ENCODE data around the gene EBNA1BP2.
"Not testable (repeated sequence)": the region's sequence is repeated elsewhere in the genome, so short reads cannot be mapped to it uniquely, and the experiment has no call there.

Gene EBNA1BP2

DNA sequence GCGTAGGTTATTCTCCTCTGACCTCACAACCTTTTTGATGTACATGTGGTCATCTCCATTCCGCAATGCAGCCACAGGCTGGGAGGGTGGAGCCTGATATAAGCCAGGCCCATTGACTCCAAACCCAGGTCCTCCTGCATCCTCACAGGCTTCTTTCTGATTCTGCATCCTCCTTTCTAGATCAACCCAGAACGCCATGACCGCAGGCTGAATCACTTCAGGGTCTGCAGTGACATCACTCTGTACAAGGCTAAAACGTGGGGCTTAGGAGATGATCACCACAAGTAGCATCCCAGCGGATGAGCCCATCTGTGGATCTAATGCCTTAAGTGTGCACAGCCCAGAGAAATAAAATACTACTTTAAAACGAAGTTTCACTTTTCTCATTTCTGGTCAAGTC is 16.1 kb downstream of the EBNA1BP2 start:
- H3K27ac ChIP-seq (ENCODE audit: low read depth, low read length), result no peak overlapping the region
- no peaks in the 10 kb centered on the region for H3K27me3 ChIP-seq (ENCODE audit: control insufficient read depth, insufficient read depth, low read length)

DNA sequence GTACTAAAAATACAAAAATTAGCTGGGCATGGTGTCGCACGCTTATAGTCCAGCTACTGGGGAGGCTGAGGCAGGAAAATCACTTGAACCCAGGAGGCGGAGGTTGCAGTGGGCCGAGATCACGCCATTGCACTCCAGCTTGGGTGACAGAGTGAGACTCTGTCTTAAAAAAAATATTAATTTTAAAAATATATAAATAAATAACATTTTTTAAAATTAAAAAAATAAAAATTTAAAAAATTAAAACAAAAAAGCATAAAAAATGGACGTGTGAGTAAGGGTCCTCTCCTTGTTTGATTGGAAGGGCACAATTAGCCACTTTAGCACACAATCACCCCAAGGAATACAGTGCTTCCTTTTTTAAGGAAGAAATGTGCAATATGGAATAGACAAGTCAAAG is 18.6 kb downstream of the EBNA1BP2 start:
- Histone ChIP-seq H3K9ac (ENCODE audit: low read length) (no peak overlapping the region), H3K27me3 (ENCODE audit: control insufficient read depth, insufficient read depth, low read length) (no peaks in the 10 kb centered on the region), H3K4me3 (ENCODE audit: low read length) (no peak overlapping the region), H3K27ac (ENCODE audit: low read depth, low read length) (no peak overlapping the region), H3K4me1 (ENCODE audit: control insufficient read depth, insufficient read depth, low read length) (no peaks in the 10 kb centered on the region), H3K36me3 (ENCODE audit: control insufficient read depth, insufficient read depth, low read length) (no peaks in the 10 kb centered on the region)

More for the DNA sequence above, 16.1 kb downstream of the EBNA1BP2 start:
- Histone ChIP-seq H3K36me3 (ENCODE audit: control insufficient read depth, insufficient read depth, low read length) (no peaks in the 10 kb centered on the region), H3K9ac (ENCODE audit: low read length) (no peak overlapping the region), H3K4me3 (ENCODE audit: low read length) (no peak overlapping the region), H3K4me1 (ENCODE audit: control insufficient read depth, insufficient read depth, low read length) (no peaks in the 10 kb centered on the region)

DNA sequence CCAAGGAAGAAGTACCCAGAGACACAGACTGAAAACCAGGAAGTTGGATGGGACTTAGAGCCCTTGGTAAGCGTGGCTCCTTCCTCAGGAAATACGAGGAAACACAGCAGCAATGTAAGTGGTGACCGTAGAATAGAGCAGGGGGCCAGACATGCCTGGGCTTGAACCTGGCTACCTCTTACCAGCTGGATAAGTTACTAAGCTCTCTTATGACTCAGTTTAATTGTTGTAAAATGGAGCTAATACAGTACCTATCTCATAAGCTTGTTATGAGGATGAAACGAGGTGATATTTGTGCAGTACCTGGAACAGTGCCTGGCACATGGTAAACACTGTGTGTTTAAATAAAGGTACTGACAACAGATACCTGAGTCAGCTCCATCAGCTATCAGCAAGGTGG is 19.2 kb downstream of the EBNA1BP2 start:
- no peak overlapping the region for H3K9ac ChIP-seq (ENCODE audit: low read length)
- H3K4me1 ChIP-seq (ENCODE audit: control insufficient read depth, insufficient read depth, low read length), result no peaks in the 10 kb centered on the region
- H3K27ac ChIP-seq (ENCODE audit: low read depth, low read length), result no peak overlapping the region
- H3K27me3 ChIP-seq (ENCODE audit: control insufficient read depth, insufficient read depth, low read length), result no peaks in the 10 kb centered on the region
- H3K4me3 ChIP-seq (ENCODE audit: low read length), result no peak overlapping the region
- no peaks in the 10 kb centered on the region for H3K36me3 ChIP-seq (ENCODE audit: control insufficient read depth, insufficient read depth, low read length)

DNA sequence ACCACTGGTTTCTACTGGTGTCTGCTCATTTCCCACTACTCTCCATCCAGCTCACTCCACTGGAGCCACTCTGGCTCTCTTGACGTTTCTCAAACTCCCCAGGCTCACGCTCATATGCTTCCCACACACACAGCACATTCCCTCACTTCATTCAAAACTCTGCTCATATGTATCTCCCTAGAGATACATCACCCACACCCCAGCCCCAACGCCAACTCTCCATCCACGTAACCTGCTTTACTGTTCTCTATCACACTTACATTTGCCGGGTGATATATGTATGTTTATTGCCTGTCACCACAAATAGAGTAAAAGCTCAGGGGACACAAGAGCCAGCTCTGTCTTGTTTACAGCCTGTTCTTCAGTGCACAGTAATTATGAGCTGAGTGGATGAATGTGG is 22.2 kb downstream of the EBNA1BP2 start:
- Histone ChIP-seq H3K36me3 (ENCODE audit: control insufficient read depth, insufficient read depth, low read length) (no peaks in the 10 kb centered on the region), H3K27ac (ENCODE audit: low read depth, low read length) (no peak overlapping the region), H3K9ac (ENCODE audit: low read length) (no peak overlapping the region), H3K4me1 (ENCODE audit: control insufficient read depth, insufficient read depth, low read length) (no peaks in the 10 kb centered on the region), H3K4me3 (ENCODE audit: low read length) (no peak overlapping the region), H3K27me3 (ENCODE audit: control insufficient read depth, insufficient read depth, low read length) (no peaks in the 10 kb centered on the region)

DNA sequence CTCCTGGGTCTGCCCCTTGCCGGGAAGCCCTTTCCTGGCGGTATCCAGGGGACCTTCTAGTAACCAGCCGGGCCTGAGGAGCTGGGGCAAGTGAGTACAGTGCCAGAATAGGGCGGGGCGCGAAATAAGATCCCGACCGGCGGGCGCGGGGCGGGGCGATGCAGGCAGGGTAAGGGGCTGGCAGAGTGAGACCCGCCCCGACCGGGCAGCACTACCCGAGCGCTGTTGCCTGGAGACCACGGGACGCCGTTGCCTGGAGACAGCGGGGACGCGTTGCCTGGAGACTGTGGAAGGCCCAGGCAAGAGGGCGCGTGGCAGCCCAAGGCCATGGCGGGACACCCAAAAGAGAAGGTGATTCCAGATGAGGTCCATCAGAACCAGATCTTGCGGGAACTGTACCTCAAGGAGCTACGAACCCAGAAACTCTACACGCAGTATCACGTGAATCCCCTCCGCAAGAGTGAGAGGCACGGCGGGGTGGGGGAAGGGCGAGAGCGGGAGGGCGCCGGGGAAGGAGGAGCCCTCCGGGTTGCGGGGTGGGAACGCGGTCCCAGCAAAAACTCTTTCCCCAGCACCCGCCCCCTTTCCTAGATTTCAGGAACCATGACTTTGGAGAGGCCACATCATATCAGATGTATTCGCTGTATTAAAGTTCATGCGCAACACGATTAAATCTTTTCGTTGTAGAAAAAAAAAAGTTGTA is 24.3 kb downstream of the EBNA1BP2 start:
- Histone ChIP-seq H3K4me3 (ENCODE audit: low read length) (peak overlapping the region; percentile 60), H3K9ac (ENCODE audit: low read length) (no peak overlapping the region), H3K27ac (ENCODE audit: low read depth, low read length) (no peak overlapping the region), H3K36me3 (ENCODE audit: control insufficient read depth, insufficient read depth, low read length) (no peaks in the 10 kb centered on the region), H3K27me3 (ENCODE audit: control insufficient read depth, insufficient read depth, low read length) (no peaks in the 10 kb centered on the region), H3K4me1 (ENCODE audit: control insufficient read depth, insufficient read depth, low read length) (no peaks in the 10 kb centered on the region)

DNA sequence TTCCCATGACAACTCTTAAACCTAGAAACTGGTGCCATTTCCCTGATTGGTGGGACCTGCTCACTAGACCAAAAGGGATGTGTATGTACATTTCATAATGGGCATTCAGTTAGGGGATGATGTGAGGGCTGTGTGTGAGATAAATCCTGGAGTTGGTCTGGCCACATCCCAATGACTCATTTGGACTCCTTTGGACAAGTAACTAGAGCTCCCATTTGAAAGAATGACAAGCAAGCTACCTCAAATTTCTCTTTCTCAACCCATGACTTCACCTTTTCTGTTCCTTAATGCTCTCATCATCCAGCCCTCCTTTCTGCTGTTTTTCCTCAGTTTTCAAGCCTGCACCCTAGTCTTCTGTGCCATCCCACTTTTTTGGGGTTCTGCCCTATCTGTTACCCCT is 27.9 kb downstream of the EBNA1BP2 start:
- Histone ChIP-seq H3K4me3 (ENCODE audit: low read length) (no peak overlapping the region), H3K9ac (ENCODE audit: low read length) (no peak overlapping the region), H3K27ac (ENCODE audit: low read depth, low read length) (no peak overlapping the region), H3K36me3 (ENCODE audit: control insufficient read depth, insufficient read depth, low read length) (no peaks in the 10 kb centered on the region), H3K4me1 (ENCODE audit: control insufficient read depth, insufficient read depth, low read length) (no peaks in the 10 kb centered on the region), H3K27me3 (ENCODE audit: control insufficient read depth, insufficient read depth, low read length) (no peaks in the 10 kb centered on the region)

DNA sequence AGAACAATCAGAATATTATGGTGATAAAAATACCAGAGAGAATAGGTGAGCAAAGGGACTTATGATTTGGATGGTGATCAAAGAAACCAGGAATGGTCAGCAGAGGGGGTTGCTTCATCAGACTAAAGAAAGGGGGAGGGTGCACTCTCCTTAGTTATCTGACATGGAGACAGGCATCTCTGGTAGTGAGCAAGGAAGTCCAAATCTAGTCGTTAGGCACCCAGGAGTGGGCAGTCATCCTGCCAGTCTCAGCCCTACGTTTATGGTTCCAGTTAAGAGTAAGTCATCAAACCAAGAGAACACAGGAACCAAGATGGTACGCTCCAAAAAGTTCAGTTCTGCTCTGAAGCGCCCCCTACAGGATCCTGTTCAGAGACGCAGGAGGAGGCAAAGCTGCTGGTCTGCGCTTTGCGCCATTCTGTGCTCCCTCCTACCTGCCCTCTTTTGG is 28.6 kb downstream of the EBNA1BP2 start:
- H3K4me3 ChIP-seq (ENCODE audit: low read length), result no peak overlapping the region
- no peaks in the 10 kb centered on the region for H3K4me1 ChIP-seq (ENCODE audit: control insufficient read depth, insufficient read depth, low read length)
- H3K36me3 ChIP-seq (ENCODE audit: control insufficient read depth, insufficient read depth, low read length), result no peaks in the 10 kb centered on the region
- H3K27ac ChIP-seq (ENCODE audit: low read depth, low read length), result no peak overlapping the region
- H3K27me3 ChIP-seq (ENCODE audit: control insufficient read depth, insufficient read depth, low read length), result no peaks in the 10 kb centered on the region
- H3K9ac ChIP-seq (ENCODE audit: low read length), result no peak overlapping the region

DNA sequence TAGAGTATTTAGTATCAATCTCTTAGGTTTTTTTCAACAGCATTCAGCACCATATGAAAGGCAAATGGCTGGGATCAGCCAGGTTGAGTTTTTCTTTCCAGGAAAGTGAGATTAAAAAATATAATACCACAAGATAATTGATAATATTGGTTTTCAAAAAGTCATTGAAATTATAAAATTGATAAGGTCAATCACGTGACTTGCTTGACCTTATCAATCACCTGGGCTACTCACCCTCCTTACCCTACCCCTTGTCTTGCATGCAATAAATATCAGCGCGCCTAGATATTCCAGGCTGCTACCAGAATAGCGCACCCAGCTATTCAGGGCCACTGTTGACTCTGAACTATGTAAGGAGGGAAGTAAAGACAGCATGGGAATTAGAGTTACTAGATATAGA is 31.5 kb downstream of the EBNA1BP2 start:
- Histone ChIP-seq H3K9ac (ENCODE audit: low read length) (no peak overlapping the region), H3K27ac (ENCODE audit: low read depth, low read length) (no peak overlapping the region), H3K36me3 (ENCODE audit: control insufficient read depth, insufficient read depth, low read length) (no peaks in the 10 kb centered on the region), H3K4me1 (ENCODE audit: control insufficient read depth, insufficient read depth, low read length) (no peaks in the 10 kb centered on the region), H3K27me3 (ENCODE audit: control insufficient read depth, insufficient read depth, low read length) (no peaks in the 10 kb centered on the region), H3K4me3 (ENCODE audit: low read length) (no peak overlapping the region)

DNA sequence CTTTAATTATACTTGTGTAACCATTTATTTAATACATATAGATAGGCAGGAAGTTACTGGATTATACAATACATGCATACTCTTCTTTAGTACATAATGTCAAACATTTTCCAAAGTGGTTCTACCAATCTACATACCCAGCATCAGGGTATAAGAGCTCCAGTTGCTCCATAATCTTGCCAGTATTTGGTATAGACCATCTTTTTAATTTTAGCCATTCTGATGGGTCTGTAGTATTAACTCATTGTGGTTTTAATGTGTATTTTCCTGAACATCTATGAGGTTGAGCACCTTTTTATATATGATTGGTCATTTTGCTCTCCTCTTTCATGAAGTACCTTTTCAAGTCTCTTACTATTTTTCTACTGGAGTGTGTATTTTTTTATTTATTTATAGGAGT is 32.1 kb downstream of the EBNA1BP2 start:
- H3K27me3 ChIP-seq (ENCODE audit: control insufficient read depth, insufficient read depth, low read length), result no peaks in the 10 kb centered on the region
- no peaks in the 10 kb centered on the region for H3K36me3 ChIP-seq (ENCODE audit: control insufficient read depth, insufficient read depth, low read length)
- H3K27ac ChIP-seq (ENCODE audit: low read depth, low read length), result no peak overlapping the region
- H3K9ac ChIP-seq (ENCODE audit: low read length), result no peak overlapping the region
- no peaks in the 10 kb centered on the region for H3K4me1 ChIP-seq (ENCODE audit: control insufficient read depth, insufficient read depth, low read length)
- no peak overlapping the region for H3K4me3 ChIP-seq (ENCODE audit: low read length)

DNA sequence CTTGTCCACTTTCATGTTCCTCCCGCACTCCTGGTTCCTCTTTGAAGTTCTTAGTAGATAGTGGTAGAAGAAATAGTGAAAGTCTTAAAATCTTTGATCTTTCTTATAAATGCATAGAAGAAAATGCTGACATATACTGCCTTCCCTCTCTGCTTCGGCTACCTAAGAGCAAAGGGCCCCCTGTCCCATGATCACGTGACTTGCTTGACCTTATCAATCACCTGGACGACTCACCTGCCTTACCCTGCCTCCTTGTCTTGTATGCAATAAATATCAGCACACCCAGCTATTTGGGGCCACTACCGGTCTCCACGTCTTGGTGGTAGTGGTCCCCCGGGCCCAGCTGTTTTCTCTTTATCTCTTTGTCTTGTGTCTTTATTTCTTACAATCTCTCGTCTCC is 32.8 kb downstream of the EBNA1BP2 start:
- H3K36me3 ChIP-seq (ENCODE audit: control insufficient read depth, insufficient read depth, low read length); H3K9ac ChIP-seq (ENCODE audit: low read length); H3K4me3 ChIP-seq (ENCODE audit: low read length); H3K4me1 ChIP-seq (ENCODE audit: control insufficient read depth, insufficient read depth, low read length); H3K27ac ChIP-seq (ENCODE audit: low read depth, low read length); H3K27me3 ChIP-seq (ENCODE audit: control insufficient read depth, insufficient read depth, low read length): not testable (repeated sequence)

DNA sequence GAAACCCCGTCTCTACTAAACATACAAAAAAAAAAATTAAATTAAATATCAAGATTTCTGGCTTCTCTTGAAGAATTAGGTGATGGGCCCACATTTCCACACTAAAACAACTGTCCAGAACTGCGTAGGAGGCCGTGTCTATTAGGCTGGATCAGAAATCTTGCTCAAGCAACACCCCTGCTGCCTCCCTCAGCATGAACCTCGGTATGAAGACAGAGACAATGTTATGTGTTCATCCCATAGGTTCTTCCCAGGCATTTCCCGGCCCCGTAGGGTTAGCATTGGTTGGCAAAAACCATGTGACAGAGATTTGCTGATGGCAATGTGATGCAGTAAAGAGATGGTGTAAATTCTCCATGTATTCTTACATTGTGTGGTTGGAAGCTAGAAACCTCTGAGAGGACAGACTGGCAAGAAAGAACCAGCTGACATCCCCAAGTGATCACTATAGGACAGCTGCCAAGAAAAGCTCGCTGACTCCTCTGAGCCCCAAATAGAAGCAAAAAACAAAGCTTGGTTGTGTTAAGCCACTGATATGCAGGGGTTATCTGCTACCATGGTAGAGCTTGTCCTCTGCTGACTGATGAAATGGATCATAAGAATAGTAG is 34.5 kb downstream of the EBNA1BP2 start:
- Histone ChIP-seq H3K27me3 (ENCODE audit: control insufficient read depth, insufficient read depth, low read length) (no peaks in the 10 kb centered on the region), H3K36me3 (ENCODE audit: control insufficient read depth, insufficient read depth, low read length) (no peaks in the 10 kb centered on the region), H3K4me1 (ENCODE audit: control insufficient read depth, insufficient read depth, low read length) (no peaks in the 10 kb centered on the region), H3K4me3 (ENCODE audit: low read length) (no peak overlapping the region), H3K27ac (ENCODE audit: low read depth, low read length) (no peak overlapping the region), H3K9ac (ENCODE audit: low read length) (no peak overlapping the region)

DNA sequence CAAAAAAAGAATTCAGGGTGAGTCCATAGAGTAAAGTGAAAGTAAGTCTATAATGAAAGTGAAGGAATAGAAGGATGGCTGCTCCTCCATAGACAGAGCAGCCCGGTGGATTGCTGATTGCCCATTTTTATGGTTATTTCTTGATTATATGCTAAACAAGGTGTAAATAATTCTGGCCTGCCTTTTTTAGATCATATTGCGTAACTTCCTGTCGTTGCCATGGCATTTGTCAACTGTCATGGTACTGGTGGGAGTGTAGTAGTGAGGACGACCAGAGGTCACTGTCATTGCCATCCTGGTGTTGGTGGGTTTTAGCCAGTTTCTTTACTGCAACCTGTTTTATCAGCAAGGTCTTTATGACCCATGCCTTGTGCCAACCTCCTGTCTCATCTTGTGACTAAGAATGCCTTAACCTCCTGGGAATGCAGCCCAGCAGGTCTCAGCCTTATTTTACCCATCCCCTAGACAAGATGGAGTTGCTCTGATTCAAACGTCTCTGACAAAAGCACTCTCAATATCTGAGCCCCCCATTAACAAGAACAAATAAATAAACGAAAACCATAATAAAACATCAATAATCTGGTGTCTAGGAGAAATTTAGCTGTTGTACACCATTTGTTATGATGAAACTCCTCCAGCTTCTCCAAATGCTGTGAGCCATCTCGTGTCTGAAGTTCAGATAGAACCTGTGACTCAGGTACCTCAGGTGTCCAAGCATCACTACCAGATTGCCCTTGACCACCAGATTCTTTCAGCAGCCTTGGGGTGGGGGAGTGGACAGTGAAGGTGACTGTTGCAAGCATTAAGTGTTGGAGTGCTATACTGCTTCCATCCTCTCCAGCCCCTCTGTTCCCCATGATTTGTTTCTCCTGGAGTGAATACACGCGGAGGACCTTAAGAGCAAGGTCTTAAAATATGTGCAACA is 36.0 kb downstream of the EBNA1BP2 start:
- Histone ChIP-seq H3K4me1 (ENCODE audit: control insufficient read depth, insufficient read depth, low read length) (no peaks in the 10 kb centered on the region), H3K4me3 (ENCODE audit: low read length) (no peak overlapping the region), H3K9ac (ENCODE audit: low read length) (no peak overlapping the region), H3K27me3 (ENCODE audit: control insufficient read depth, insufficient read depth, low read length) (no peaks in the 10 kb centered on the region), H3K36me3 (ENCODE audit: control insufficient read depth, insufficient read depth, low read length) (no peaks in the 10 kb centered on the region), H3K27ac (ENCODE audit: low read depth, low read length) (no peak overlapping the region)

Measured in rectal smooth muscle tissue (tissue), 1 donor.